ENCODE data around the gene ATAD5.
"Not testable (repeated sequence)": the region's sequence is repeated elsewhere in the genome, so short reads cannot be mapped to it uniquely, and the experiment has no call there.

ATAD5 gene, protein sequence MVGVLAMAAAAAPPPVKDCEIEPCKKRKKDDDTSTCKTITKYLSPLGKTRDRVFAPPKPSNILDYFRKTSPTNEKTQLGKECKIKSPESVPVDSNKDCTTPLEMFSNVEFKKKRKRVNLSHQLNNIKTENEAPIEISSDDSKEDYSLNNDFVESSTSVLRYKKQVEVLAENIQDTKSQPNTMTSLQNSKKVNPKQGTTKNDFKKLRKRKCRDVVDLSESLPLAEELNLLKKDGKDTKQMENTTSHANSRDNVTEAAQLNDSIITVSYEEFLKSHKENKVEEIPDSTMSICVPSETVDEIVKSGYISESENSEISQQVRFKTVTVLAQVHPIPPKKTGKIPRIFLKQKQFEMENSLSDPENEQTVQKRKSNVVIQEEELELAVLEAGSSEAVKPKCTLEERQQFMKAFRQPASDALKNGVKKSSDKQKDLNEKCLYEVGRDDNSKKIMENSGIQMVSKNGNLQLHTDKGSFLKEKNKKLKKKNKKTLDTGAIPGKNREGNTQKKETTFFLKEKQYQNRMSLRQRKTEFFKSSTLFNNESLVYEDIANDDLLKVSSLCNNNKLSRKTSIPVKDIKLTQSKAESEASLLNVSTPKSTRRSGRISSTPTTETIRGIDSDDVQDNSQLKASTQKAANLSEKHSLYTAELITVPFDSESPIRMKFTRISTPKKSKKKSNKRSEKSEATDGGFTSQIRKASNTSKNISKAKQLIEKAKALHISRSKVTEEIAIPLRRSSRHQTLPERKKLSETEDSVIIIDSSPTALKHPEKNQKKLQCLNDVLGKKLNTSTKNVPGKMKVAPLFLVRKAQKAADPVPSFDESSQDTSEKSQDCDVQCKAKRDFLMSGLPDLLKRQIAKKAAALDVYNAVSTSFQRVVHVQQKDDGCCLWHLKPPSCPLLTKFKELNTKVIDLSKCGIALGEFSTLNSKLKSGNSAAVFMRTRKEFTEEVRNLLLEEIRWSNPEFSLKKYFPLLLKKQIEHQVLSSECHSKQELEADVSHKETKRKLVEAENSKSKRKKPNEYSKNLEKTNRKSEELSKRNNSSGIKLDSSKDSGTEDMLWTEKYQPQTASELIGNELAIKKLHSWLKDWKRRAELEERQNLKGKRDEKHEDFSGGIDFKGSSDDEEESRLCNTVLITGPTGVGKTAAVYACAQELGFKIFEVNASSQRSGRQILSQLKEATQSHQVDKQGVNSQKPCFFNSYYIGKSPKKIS (N-terminal part only)

DNA sequence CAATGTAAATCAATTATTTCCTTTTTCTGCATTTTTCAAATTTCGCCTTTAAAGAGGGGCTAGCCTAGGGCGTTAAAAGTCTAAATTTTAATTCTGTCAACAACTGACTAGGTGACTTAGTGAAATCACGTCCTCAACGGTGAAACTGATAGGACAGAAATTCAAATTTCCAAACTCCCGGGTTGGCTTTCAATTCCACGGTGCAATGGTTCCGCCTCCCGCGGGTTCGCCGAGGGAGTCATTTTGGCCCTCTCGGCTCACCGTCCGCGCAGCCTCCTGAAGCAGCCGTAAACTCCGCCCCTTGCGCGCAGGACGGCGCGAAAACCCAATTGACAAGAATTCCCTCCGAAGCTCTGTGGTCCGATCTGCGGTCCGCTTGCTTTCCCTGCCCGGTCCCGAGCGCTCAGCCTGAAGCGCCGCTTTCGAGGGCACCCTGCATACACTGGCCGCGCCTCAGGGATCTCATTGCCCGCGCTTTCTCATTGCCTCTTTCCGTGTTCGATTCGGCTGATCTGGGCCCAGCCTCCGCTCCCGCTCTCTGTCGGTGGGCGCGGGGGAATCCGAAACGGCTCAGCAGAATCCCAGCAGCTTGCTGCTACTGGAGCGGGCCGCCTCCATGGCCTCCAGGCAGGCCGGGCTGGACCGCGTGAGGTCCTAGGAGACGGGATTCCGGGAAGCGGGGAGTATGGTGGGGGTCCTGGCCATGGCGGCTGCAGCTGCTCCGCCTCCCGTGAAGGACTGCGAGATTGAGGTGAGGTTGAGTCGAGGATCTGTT, at the start of gene ATAD5:
Gene ATAD5 (plus strand): TSS at position 304 of the 775 bp plus-strand sequence. CDS start 382 bp downstream, at position 686.
- peak; percentile 76 for DNase-seq (ENCODE audit: low spot score)

DNA sequence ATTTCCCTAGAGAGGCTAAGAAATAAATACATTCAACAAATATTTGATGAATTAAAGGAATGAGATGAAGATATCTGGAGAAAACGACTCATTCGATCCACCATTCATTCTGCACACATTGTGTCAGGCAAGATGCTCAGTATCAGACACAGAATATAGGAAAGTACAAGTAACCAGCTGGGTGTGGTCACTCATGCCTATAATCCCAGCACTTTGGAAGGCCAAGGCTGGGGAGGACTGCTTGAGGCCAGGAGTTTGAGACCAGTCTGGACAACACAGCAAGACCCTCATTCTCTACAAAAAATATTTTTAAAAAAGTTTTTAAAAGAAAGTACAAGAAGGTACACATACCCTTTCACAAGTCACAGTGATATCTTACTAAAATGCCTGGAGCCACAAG, 49.6 kb upstream of the ATAD5 start:
- DNase-seq (ENCODE audit: low spot score), result no peak

DNA sequence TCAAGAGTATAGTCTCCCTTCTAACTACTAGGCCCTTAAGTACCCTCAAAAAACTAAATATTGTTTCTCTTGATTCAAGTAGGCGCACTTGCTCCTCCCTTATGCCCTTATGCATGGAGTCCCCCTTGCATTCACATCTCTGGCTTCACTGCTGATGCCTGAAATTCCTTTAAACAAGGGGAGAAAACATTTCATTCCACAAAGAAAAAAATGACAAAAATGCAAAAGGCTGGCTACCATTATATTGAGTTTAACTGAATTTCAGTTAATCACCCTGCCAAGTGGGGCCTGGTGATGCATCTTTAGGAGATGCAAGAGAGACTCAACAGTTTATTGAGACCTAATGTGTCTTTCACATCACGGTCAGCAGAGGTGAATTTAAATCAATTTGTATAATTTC, 42.8 kb upstream of the ATAD5 start:
- DNase-seq (ENCODE audit: low spot score), result no peak

DNA sequence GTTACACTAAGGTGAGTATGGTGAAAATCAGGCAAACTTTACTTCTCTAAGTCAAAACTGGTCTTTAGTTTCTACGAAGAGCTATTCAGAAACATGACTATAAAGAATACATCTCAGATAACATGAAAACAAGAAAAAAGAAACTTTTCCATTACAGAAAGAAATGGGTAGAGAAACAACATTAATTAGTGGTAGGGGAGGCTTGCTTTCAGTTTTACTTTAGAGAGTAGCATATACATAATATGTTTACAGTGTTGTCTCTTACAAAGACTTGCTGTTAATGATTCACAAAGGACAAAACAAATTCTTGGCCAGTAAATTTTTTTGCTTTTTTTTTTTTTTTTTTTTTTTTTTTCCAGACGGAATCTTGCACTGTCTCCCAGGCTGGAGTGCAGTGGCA, 41.5 kb upstream of the ATAD5 start:
- DNase-seq (ENCODE audit: low spot score), result no peak

DNA sequence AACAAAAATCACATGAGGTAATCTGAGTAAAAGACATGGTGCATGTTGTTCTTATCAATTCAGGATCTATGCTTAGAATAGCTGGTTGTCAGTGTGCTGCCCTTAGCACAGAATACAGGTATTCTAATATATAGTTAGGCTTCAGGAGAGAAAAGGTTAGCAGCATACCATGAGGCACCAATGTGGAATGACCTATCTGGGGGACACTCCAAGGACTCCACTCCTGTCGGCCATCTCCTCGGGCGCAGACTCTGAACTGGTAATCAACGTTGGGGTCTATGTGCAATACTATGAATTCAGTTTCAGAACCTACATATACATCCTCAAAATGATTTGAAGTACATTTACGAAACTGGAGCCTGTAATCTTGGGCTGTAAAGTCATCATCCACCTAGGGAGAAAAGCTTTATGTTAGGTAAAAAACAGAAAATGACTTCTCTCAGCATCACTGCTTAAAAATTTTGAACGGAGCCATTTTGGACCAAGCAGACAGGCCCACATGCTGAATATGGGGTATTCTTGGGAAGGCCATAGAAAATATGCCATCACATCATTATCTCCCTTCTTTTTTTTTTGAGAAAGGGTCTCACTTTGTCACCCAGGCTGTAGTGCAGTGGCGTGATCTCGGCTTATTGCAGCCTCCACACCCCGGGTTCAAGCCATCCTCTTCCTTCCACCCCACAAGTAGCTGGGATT, 38.3 kb upstream of the ATAD5 start:
- no peak for DNase-seq (ENCODE audit: low spot score)

DNA sequence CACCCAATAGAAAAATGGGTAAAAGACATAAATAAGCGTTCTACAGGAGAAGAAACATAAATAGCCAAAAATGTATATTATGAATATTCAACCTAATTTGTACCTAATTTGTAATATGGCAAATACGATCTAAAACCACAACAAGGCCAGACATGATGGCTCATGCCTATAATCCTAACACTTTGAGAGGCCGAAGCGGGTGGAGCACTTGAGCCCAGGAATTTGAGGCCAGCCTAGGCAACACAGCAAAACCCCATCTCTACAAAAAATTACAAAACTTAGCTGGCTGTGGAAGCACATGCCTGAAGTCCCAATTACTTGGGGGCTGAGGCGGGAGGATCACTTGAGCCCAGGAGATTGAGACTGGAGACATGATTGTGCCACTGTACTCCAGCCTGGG, 37.4 kb upstream of the ATAD5 start:
- no peak for DNase-seq (ENCODE audit: low spot score)

DNA sequence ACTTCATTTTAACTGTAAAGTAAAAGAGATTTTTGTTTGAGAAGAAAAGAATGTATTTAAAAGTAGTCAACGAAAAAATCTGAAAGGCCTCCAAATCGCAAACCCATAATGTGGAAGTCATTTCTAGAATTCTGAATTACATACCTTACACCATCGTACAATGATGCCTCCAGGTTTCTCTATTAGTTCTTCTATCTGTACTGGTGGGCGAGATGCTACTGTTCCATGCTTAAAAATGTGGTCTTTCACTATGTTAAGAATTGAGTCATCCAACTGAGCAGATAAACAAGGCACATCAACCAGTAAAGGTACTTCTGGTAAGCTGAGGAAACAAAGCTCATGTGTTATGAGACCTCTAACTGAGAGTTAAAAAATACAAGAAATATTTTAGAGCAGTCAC, 35.8 kb upstream of the ATAD5 start:
- DNase-seq (ENCODE audit: low spot score), result no peak

DNA sequence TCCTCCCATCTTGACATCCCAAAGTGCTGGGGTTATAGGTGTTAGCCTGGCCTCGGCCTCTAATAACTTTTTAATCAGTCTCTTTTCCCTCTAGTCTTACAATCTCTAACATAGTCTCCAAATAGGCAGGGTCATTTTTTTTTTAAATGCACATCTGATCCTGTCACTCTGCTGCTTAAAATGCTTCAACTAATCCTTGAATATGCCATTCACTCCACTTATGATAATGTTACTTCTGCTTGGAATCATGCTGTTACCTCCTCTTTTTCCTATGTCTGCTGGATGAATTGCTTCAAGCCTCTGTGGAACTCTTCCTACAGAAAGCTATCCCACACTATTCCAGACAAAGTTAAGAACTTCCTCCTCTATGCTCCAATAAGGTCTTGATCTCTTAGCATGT, 30.1 kb upstream of the ATAD5 start:
- no peak for DNase-seq (ENCODE audit: low spot score)

DNA sequence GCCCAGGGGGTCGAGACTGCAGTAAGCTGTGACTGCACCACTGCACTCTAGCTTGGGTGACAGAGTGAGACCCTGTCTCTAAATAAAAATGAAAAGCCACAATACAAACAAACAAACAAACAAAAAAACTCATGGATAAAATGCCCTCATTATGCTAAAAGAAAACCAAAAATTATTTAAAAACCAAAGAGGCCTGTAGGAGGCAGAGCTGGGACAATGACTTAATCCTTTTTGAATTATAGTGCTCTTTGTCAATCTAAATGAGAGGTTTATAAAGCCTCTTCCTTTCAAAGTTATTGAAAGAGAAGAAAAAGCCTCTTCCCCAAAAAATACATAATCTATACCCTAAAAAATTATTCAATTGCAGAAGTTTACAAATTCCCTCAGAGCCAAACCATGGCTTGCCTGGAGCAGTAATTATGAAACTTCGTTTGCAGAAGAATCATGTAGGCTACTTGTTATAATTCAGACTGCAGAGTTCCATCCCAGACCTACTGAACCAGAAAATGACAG, 25.8 kb upstream of the ATAD5 start:
- no peak for DNase-seq (ENCODE audit: low spot score)

DNA sequence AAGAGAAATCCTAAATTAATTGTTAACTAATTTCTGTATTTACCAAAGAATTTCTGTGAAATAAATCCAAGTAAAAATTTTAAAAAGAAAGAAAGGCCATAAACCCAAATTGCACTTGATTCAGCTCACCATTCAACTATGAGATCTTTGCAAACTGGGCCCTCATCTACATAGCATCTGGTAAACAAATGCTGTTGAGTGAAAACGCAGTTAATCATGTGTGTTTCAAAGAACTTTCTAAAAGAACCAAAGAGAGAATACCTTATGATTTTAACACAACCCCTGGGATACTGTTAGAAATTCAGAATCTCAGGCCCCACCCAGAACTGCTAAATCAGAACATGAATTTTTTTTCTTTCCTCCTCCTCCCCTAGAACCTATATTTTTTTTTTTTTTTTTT, 23.9 kb upstream of the ATAD5 start:
- DNase-seq (ENCODE audit: low spot score), result no peak

DNA sequence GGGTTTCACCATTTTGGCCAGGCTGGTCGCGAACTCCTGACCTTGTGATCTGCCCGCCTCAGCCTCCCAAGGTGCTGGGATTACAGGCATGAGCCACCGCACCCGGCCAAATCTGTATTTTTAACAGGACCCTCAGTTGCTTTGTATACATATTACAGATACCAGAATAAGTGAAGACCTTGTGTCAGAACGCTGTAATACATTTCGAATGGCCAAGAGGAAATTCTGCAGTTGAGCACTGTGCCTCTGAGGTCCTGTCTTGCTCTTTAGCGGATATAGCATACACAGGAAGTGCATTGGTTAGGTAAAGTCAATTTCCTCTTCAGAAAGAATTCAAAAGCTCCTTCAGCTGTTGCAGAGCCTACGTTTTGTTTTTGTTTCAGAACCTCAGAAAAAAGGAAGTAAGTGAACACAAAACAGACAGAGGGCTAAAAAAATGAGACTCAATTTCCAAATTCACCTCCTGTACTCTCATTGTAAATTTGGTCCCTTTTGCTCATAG, 22.9 kb upstream of the ATAD5 start:
- no peak for DNase-seq (ENCODE audit: low spot score)

DNA sequence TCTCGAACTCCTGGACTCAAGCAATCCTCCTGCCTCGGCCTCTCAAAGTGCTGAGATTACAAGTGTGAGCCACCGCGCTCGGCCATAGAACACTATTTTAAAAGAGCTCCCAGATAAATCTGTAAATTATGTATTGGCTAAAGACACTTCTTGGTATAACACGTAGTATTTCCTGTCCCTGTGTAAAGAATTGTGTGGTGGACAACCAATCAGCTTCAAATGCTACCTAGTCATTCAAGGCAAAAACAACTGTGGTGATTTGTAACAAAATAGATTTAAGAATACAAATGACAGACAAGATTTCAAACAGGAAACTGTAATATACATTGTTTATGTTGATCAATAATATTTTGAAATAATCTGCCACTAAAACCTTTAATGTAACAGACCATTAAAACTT, 21.9 kb upstream of the ATAD5 start:
- no peak for DNase-seq (ENCODE audit: low spot score)

DNA sequence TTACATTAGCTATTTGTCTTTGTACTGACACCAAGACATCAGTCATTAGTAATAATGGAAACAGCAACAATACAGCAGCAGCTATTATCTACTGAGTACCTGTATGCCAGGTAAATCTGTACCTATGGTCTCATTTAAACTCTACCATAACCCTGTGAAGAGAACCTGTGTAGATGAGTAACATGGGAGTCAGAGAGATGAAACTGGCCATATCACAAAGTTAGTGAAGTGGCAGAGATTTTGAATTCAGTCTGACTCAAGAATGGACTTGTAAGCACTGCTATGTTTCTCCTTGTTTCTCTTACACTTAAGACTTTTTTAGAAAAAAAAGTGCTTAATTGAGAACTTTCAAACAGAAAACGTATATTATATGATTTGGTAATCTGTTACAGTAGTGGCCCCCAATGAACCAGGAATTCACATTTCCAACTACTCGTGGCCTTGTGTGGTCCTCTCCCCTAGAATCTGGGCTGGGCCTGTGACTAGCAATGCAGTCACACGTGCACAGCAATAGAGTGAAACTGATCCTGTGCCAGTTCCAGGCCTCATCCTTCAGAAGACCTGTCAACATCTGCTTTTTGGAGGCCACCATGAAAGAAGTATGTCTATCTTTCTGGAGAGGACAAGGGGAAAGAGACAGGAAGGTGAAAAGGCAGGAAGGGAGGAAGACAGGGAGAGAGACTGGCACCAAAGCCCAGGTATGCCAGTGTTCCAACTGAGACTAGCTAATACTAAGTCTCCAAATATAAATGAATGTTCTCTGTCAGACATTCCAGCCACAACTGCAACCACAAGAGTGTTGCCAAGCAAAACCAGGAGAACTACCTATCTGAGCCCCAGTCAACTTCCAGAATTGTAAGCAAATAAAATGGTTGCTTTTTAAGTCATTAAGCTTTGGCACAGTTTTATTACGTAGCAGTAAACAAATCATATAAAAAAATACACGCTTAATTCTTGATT, 19.3 kb upstream of the ATAD5 start:
- DNase-seq (ENCODE audit: low spot score), result no peak

DNA sequence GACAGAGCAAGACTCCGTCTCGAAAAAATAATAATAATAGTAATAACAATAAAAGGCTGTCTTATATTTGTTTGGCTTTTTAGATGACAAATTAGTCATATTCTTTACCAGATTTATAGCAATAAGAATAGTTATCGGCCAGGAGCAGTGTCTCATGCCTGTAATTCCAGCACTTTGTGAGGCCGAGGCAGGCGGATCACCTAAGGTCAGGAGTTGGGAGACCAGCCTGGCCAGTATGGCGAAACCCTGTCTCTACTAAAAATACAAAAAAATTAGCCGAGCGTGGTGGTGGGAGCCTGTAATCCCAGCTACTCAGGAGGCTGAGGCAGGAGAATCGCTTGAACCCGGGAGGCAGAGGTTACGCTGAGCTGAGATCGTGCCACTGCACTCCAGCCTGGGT, 17.5 kb upstream of the ATAD5 start:
- not testable (repeated sequence) for DNase-seq (ENCODE audit: low spot score)

DNA sequence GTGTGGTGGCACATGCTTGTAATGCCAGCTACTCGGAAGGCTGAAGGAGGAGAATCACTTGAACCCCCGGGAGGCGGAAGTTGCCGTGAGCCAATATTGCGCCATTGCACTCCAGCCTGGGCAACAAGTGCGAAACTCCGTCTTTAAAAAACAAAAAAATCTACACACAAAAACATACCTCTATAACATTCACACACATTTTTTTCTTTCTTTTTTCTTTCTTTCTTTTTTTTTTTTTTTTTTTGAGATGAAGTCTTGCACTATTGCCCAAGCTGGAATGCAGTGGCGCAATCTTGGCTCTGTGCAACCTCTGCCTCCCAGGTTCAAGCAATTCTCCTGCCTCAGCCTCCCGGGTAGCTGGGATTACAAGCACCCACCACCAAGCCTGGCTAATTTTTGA, 16.9 kb upstream of the ATAD5 start:
- DNase-seq (ENCODE audit: low spot score), result not testable (repeated sequence)

DNA sequence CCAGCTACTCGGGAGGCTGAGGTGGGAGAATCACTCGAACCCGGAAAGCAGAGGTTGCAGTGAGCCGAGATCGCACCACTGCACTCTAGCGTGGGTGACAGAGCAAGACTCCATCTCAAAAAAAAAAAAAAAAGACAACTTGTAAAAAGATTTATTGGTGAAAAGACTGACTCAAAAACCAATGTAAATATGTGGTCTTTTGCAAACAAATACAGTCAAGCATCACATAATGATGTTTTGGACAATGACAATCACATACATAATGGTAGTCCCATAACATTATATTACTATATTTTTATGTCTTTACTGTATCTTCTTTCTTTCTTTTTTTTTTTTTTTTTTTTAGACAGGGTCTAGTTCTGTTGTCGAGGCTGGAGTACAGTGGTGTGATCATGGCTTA, 15.6 kb upstream of the ATAD5 start:
- no peak for DNase-seq (ENCODE audit: low spot score)

DNA sequence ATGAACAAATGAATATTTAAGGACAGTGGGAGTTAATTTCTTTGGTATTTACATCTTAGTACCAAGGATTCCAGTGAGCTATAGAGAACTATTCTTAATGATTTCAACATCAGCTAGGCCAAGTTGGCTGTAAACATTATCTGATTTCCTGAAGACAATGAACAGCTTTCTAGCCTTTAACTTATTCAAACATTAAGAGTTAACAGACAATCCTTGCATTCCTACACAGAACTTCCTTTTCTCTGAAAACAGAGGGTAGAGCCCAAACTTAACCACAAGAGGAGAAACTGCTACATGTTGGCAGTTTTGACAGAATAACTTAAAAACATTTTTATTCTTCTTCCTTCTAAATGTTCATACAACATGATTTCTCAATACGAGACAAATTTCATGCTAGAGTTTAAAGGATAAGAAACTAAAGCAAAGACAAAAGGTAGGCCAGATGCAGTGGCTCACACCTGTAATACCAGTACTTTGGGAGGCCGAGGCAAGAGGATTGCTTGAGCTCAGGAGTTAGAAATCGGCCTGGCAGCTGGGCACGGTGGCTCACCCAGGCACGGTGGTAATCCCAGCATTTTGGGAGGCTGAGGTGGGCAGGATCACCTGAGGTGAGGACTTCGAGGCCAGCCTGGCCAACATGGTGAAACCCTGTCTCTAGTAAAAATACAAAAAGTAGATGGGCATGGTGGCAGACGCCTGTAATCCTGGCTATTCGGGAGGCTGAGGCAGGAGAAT, 11.6 kb upstream of the ATAD5 start:
- no peak for DNase-seq (ENCODE audit: low spot score)

DNA sequence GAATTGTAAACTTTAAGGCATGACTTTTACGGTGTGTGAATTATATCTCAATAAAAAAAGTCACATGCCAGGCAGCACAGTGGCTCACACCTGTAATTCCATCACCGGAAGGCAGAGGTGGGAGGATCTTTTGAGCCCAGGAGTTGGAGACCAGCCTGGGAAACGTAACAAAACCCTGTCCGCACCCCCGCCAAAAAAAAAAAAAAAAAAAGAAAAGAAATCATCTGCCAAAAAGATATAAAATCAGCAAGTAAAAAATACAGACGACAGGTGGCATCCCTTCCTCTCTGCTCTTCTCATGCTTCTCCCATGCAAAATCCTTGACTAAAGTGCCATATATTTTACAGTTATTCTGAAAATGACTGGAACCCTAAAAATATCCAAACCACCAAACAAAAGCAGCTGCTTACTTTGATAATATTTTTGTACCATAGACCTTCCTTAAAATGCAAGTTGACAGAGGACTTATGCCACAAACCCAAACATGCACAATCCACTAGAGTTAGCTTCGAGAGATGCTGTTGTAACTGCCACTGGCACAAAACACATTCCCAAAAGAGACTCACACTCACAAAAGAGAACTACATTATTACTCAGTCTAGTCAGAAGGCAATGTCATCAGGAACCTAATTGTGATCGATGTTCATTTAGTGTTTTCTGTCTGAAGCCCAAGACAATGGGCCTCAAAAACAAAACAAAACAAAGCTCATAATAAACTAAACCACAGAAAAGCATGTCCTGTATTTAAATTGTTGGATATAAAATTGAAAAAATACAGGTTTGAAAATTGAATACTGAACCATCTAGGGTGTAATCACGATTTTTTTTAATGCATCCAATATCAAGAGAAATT, 9.7 kb upstream of the ATAD5 start:
- DNase-seq (ENCODE audit: low spot score), result no peak

Measured in HuH-7 (cell line).